ENCODE measurements around the gene RRP9.

The RRP9 gene

GRCh38 chr3:51970606-51971300, 29.0 kb upstream of the RRP9 start:
- no peak for DNase-seq

DNA sequence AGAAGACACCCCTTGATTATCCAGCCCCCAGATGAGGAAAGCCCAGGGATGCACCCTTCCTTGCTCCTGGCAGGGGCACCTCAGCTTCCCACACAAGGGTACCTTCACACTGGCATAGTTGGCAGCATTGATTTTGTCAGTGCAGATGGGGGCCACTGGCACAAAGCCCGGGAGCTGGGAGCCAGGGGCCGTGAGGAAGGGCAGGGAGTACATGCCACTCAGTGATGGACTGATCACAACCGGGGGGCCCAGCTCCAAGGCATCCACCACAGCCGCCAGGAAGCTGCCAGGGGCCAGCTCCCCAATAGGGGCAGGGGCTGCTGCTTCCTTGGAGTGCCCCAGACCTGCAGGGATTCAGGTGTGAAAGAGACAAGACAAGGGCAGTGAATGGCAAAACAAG, 28.1 kb upstream of the RRP9 start:
- no peak for DNase-seq

DNA sequence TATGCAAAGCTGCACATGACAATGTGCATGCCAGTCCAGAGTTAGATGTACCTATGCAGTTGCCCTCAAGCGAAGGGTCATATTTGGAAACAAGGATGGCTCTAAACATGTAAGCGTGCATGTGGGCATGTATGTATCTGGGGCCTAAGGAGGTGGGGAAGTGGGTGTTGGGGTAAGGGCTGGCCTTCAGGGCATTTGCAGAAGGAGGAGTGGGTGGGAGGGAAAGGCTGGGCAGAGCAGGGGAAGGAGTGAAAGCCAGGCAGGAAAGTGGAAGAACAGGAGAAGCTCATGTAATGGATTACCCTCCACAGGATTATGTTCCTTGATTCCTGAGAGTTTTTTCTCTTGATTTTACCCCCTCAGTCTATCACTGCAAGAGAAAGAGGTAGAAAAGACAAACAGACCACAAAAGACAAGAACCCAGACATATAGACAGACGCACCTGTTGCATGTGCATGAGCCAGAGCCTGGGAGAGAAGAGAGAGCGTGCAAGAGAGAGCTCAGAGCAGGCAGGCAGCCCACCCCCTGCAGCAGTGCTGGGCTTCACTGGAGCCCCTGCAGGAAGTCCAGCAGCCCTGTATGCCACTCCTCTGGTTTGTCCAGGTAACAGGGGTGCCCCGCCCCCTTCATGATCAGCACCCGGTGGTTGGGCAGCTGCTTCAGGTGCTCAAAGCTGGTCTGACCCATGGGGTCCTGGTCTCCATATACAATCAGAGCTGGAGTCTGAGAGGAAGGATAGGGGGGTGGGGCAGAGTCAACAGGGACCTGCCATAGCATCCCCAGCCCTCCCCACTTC, 27.4 kb upstream of the RRP9 start:
- DNase-seq, result no peak

DNA sequence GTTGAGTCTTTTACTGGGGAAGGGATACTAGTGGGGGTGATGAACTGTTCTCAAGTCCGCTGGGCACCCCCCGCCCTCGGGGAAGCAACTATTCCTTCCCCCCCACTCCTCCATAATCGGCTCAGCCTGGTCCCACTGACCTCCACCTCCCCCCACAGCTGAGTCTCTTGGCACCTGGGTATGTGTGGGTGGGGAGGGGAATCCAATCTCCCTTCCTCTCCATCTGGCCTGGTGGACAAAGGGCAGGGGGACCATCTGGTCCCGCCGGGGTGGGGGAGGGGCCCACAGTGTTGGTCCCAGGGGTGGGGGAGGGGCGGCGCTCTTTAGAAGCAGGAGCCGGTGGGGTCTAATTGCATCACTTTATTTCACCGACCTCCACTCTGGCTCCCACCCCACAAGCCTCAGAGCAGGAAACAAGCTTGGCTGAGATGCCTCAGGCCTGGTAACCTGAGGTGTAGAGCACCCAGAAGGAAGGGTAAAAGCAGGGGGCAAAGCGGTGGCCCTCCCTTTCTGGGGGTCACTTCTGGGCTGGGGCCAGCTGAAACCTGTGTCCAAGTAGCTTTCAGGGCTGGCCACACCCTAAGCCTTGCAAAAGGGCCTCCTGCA, 26.6 kb upstream of the RRP9 start:
- DNase-seq, result no peak

DNA sequence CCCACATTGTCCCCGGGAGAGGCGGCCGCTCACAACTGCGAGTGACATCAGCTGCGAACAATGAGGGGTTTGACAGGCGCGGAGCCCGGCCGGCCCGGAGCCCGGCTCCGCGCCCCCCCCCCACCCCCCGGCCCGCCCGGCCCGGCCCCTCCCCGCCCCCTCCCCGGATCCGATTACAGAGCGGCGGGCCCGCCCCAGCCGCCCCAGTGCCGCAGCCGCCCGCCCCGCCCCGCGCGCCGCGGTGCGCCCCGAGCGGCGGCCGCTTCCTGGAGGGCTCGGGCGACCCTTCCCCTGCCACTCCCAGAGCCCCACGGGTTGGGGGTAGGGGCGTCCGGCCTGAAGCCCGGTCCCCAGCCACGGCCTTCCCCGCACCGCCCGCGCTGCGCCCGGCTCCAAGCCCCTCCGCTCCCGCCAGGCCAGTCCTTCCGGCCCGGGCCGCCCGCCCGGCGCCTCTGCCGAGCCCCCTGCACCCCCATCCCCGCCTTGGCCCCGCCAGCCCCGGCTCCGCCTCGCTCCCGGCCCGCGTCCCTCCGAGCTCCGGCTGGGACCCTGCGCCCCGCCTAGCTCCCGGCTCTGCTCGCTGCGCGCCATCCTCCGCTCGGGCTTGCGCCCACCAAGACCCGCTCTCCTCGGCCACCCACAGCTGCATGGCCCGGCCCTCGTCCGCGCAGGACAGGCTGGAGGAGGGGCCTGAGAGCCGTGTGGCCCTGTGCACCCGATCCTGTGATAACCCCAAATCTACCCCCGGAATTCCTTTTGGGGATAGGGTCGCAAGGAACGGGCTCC, 25.9 kb upstream of the RRP9 start, which contains the start of gene PCBP4:
Gene PCBP4, minus strand, starts transcription at position 71 of the 786 bp plus-strand sequence. CDS start 6,214 bp downstream, outside the sequence.
- peak; percentile 64 for DNase-seq

GRCh38 chr3:51966922-51967383, 25.2 kb upstream of the RRP9 start:
- peak; percentile 22 for DNase-seq

GRCh38 chr3:51966486-51966885, 24.8 kb upstream of the RRP9 start:
- no peak for DNase-seq

GRCh38 chr3:51966016-51966415, 24.3 kb upstream of the RRP9 start:
- DNase-seq, result no peak

DNA sequence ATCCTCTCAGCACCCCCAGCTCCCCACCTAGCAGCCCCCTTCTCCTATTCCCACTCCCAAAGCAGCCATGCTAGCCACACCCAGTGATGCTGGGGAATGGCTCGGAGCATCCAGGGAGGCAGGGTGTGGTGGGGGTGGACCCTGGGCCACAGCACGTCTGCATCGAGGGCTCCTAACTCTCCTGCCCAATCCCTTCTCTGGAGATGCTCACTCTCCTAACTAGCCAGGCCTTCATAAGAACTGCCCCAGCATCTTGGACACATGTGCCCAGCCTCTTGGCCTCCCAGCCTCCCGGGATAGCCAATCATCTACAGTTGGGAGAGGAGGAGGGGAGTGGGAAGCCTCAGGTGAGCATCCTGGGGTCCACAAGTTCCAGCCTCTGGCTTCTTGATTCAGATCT, 22.8 kb upstream of the RRP9 start:
- DNase-seq, result no peak

DNA sequence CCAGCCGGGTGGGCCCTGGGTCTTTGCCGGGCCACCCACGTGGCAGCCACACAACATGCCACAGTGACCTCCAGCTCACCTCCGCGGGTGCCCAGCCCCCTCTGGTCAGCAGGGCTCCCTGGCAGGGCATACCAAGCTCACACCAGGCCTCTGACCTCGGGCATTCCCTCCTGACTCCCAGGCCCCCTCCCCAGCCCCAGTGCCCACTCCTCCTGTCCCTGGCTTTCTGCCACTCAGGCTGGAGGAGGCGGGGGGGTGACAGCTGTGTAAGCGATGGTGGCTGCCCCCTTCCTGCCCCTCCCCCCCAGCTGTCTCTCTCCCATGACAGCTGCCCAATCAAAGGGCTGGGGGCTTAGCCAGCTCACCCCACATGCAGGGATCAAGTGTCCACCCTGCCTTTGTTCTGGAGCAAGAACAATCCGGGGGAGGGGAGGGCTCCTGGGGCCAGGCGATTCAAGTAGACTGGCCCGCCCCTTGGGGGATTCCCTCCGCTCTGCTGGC, 22.3 kb upstream of the RRP9 start:
- no peak for DNase-seq

DNA sequence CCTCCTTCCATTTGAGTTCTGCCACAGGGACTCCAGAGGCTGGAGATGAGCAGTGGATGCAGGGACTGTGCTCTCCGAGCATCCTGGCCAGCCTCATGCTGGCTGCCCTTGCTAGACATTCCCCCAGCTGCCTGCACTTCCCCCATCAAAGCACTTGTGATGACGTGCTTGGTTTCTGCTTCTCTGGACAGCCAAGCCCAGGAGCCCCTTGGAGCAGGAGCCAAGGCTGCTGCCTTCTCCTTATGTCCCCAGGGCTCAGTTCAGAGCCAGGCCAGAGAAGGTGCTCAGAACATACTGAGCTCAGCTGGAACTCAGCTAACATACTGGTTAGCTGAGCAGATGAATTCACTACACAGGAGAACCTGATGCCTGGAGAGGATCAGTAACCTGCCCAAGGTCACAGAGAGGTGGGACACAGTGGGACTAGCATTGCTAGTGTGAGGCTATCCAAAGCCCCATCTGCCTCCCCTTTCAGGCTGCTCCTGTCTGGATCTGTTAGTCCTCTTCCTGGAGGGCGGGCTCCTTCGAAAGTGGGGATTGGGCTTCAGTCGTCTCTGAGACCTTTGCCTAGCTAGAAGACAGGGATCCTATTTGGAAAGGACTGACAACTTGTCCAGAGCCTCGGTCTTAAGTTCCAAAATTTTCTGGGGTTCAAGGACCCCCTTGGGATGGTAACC, 21.3 kb upstream of the RRP9 start:
- no peak for DNase-seq

DNA sequence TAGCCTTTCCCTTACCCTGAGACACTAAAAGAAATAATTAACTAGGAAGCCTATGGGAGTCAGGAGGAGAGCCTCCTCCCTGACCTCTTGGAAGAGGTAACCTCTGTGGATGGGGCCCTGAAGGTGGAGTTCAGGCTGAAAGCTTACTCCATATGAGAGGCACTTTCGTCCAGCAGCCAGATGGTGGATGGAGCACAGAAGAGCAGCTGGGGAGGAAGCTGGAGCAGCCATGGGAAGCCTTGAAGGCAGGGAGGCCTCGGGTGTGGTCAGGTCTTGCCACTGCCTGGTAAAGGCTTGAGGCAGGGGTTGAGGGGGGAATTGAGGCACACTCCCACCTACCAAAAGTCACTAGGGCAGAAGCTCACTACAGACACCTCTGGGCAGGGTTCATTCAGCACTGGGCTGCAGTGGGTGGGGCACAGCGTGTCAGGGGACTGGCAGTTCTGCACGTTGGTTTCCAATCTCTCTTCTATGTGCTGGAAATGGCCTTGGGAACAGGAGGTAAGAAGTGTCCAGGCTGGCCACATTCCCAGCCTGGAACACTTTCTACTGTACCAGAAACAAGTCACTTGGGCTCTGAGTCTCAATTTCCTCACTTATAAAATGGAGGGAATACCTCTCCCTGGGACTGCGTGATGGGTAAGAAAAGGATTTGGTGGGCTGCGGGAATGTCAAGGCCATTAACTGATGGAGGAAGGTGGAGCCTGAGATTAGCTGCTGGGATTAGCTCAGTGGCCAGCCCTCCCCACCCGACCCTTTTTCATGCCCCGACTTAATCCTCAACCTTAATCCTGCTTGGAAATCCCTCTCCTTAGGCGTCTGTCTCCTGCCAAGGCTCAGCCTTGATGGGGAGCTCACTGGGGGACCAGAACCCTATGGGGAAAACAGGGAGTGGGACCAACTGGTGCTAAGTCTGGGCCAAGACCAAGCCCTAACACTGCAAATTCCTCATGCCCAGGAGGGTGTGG, 20.2 kb upstream of the RRP9 start:
- DNase-seq, result no peak

DNA sequence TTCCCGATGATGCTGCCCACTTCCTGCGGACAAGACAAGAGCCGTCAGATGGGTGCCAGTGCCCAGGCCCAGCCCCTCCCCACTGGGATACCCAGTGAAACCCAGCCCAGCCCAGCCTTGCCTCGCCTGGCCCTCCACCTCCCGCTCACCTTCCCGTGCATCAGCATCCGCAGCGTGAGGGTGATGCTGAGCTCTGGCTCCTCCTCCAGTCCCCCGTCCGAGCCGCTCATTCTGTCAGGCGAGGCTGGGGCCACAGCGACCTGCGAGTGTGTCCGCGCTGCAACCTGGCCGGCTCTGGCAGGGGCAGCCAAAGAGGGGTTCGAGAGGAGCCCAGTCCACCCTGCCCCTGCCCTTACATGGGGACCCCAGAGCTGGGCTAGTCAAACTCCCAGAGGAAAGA, 19.3 kb upstream of the RRP9 start:
- no peak for DNase-seq

- no peak for DNase-seq
Observed at GRCh38 chr3:51960386-51960785, 18.7 kb upstream of the RRP9 start.

DNA sequence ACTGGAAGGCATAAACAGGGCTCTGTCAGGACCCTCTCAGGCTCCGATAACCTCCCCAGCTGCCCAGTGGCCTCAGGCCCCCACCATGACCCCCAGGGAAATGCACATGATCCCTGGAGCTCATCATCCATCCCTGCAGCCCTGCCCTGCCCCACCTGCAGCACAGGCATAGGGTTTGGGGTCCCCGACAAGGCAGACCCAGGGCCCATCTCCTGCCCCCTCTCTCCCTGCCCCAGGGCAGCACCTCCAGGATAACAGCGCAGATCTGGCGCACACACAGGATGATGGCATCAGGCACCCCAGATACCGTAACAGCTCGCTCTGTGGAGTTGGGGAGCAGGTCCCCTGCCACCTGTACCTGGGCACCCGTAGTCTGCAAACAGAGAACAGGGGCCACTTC, 17.9 kb upstream of the RRP9 start:
- no peak for DNase-seq

DNA sequence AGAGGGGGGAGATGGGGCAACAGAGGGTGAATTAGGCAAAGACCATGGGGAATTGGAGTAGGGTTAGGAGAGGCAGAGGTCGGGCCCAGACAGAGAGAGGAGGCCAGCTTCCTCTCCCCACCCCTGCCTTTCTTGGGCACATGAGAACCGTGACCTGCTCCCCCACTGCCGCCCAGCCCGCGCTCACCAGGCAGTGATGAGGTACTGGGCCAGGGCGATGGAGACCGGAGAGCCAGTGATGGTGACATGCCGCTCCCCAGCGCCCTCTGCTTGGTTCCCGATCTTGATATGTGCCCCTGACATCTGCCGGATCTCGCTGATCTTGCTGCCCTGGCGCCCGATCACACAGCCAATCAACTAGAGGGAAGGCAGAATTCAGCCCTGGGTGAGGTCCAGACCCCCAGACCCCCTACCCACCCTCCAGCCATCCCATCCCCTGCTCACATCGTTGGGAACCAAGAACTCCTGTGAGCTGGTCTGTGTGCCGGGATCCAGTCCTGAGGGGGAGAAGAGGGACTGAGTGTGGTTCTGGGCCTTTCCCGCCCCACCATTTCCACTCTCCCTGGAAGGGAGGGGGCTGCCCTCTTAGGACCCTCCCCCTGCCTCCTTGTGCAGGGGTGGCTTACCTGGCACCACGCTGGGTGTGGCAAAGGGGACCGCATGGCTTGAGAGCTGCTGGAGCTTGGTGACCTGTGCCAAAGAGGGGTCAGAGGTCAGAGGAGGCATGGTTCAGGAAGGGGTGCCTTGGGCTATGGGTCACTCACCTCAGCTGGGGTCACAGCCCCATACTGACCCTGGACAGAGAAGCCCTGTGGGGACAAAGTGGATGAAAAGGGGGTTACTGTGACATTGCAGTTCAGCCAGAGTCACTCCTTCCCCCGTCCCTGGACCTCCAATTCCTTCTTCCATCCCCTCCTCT, 17.2 kb upstream of the RRP9 start:
- no peak for DNase-seq

GRCh38 chr3:51957520-51958205, 16.0 kb upstream of the RRP9 start:
- DNase-seq, result no peak

- peak; percentile 44 for DNase-seq
Observed at GRCh38 chr3:51955893-51956770, 14.4 kb upstream of the RRP9 start.

All from CD4-positive, alpha-beta T cell treated with Interleukin-6 for 4 hours (primary cell).